ENCODE measurements around the gene RHOF. TPM values are rescaled to one million over a fixed set of nuclear protein-coding genes. Genes with fewer than 3 reads are reported as not detected.

RHOF gene
- total and polyA plus RNA-seq, 2 donors = 12.9 to 33.3 TPM

- WGBS = 91% methylated on average over 14 of the region's 14 CpGs
- peaks cover 40 to 65% of the 10 kb centered on the region in 2 donors for H3K4me1 ChIP-seq (ENCODE audit: control insufficient read depth in 2 of 2, insufficient read depth in 2 of 2, low read length in 2 of 2)
Observed at GRCh38 chr12:121807642-121808347, 14.3 kb upstream of the RHOF start.

GRCh38 chr12:121806546-121807423, 13.3 kb upstream of the RHOF start:
- Histone ChIP-seq H3K9me3 (ENCODE audit: control insufficient read depth in 2 of 2, insufficient read depth in 1 of 2, low read length in 1 of 2) (peaks cover 0 to 4% of the 10 kb centered on the region in 2 donors), H3K36me3 (ENCODE audit: control insufficient read depth in 2 of 2, insufficient read depth in 2 of 2, low read length in 1 of 2) (peaks cover 47 to 60% of the 10 kb centered on the region in 2 donors), H3K27me3 (ENCODE audit: control insufficient read depth in 2 of 2, insufficient read depth in 1 of 2, low read length in 1 of 2) (no peaks in the 10 kb centered on the region), H3K27ac (ENCODE audit: low read depth in 1 of 2, low read length in 1 of 2) (peak overlapping the region; percentile 58 to 74), H3K4me3 (ENCODE audit: low read length in 2 of 2) (peak overlapping the region; percentile 91 to 100), H3K4me1 (ENCODE audit: control insufficient read depth in 2 of 2, insufficient read depth in 2 of 2, low read length in 2 of 2) (peaks cover 33 to 56% of the 10 kb centered on the region in 2 donors)
- 68% methylated on average over 21 of the region's 21 CpGs for WGBS
- peak in 1 of 9 donors; percentile 53 for DNase-seq (ENCODE audit: low read depth in 6 of 9, low spot score in 9 of 9)

More at GRCh38 chr12:121807642-121808347, 14.3 kb upstream of the RHOF start:
- Histone ChIP-seq H3K27ac (ENCODE audit: low read depth in 1 of 2, low read length in 1 of 2) (peak overlapping the region in 1 of 2 donors; percentile 48), H3K9me3 (ENCODE audit: control insufficient read depth in 2 of 2, insufficient read depth in 1 of 2, low read length in 1 of 2) (peaks cover 0 to 4% of the 10 kb centered on the region in 2 donors), H3K36me3 (ENCODE audit: control insufficient read depth in 2 of 2, insufficient read depth in 2 of 2, low read length in 1 of 2) (peaks cover 52 to 65% of the 10 kb centered on the region in 2 donors), H3K27me3 (ENCODE audit: control insufficient read depth in 2 of 2, insufficient read depth in 1 of 2, low read length in 1 of 2) (no peaks in the 10 kb centered on the region), H3K4me3 (ENCODE audit: low read length in 2 of 2) (peak overlapping the region; percentile 12 to 91)
- peak in 1 of 9 donors; percentile 27 for DNase-seq (ENCODE audit: low read depth in 6 of 9, low spot score in 9 of 9)

- H3K36me3 ChIP-seq (ENCODE audit: control insufficient read depth in 2 of 2, insufficient read depth in 2 of 2, low read length in 1 of 2) = peaks cover 44 to 53% of the 10 kb centered on the region in 2 donors
- peaks cover 27 to 49% of the 10 kb centered on the region in 2 donors for H3K4me1 ChIP-seq (ENCODE audit: control insufficient read depth in 2 of 2, insufficient read depth in 2 of 2, low read length in 2 of 2)
- peak overlapping the region; percentile 91 to 100 for H3K4me3 ChIP-seq (ENCODE audit: low read length in 2 of 2)
- H3K9me3 ChIP-seq (ENCODE audit: control insufficient read depth in 2 of 2, insufficient read depth in 1 of 2, low read length in 1 of 2) = peaks cover 0 to 4% of the 10 kb centered on the region in 2 donors
- peak overlapping the region; percentile 69 to 74 for H3K27ac ChIP-seq (ENCODE audit: low read depth in 1 of 2, low read length in 1 of 2)
- 8% methylated on average over 16 of the region's 16 CpGs for WGBS
- H3K27me3 ChIP-seq (ENCODE audit: control insufficient read depth in 2 of 2, insufficient read depth in 1 of 2, low read length in 1 of 2) = no peaks in the 10 kb centered on the region
- peak in 1 of 9 donors; percentile 69 for DNase-seq (ENCODE audit: low read depth in 6 of 9, low spot score in 9 of 9)
Observed at GRCh38 chr12:121806009-121806545, 12.6 kb upstream of the RHOF start.

- peak in 1 of 9 donors; percentile 55 for DNase-seq (ENCODE audit: low read depth in 6 of 9, low spot score in 9 of 9)
- no peaks in the 10 kb centered on the region for H3K27me3 ChIP-seq (ENCODE audit: control insufficient read depth in 2 of 2, insufficient read depth in 1 of 2, low read length in 1 of 2)
- peak overlapping the region; percentile 86 to 100 for H3K27ac ChIP-seq (ENCODE audit: low read depth in 1 of 2, low read length in 1 of 2)
- H3K9me3 ChIP-seq (ENCODE audit: control insufficient read depth in 2 of 2, insufficient read depth in 1 of 2, low read length in 1 of 2) = peaks cover 0 to 4% of the 10 kb centered on the region in 2 donors
- 2% methylated on average over 45 of the region's 45 CpGs for WGBS
- H3K36me3 ChIP-seq (ENCODE audit: control insufficient read depth in 2 of 2, insufficient read depth in 2 of 2, low read length in 1 of 2) = peaks cover 38 to 46% of the 10 kb centered on the region in 2 donors
- peaks cover 22 to 42% of the 10 kb centered on the region in 2 donors for H3K4me1 ChIP-seq (ENCODE audit: control insufficient read depth in 2 of 2, insufficient read depth in 2 of 2, low read length in 2 of 2)
- H3K4me3 ChIP-seq (ENCODE audit: low read length in 2 of 2) = peak overlapping the region; percentile 91 to 100
Observed at GRCh38 chr12:121805171-121806008, 11.9 kb upstream of the RHOF start.

- Histone ChIP-seq H3K4me1 (ENCODE audit: control insufficient read depth in 2 of 2, insufficient read depth in 2 of 2, low read length in 2 of 2) (peaks cover 17 to 34% of the 10 kb centered on the region in 2 donors), H3K27me3 (ENCODE audit: control insufficient read depth in 2 of 2, insufficient read depth in 1 of 2, low read length in 1 of 2) (no peaks in the 10 kb centered on the region), H3K9me3 (ENCODE audit: control insufficient read depth in 2 of 2, insufficient read depth in 1 of 2, low read length in 1 of 2) (peaks cover 0 to under 1% of the 10 kb centered on the region in 2 donors), H3K36me3 (ENCODE audit: control insufficient read depth in 2 of 2, insufficient read depth in 2 of 2, low read length in 1 of 2) (peaks cover 29 to 38% of the 10 kb centered on the region in 2 donors), H3K4me3 (ENCODE audit: low read length in 2 of 2) (peak overlapping the region; percentile 91 to 100), H3K27ac (ENCODE audit: low read depth in 1 of 2, low read length in 1 of 2) (peak overlapping the region; percentile 86 to 100)
- peak in 1 of 9 donors; percentile 65 for DNase-seq (ENCODE audit: low read depth in 6 of 9, low spot score in 9 of 9)
- under 1% methylated on average over 63 of the region's 63 CpGs for WGBS
Observed at GRCh38 chr12:121804417-121805111, 11.1 kb upstream of the RHOF start.

GRCh38 chr12:121803861-121804416, 10.5 kb upstream of the RHOF start, which contains the start of gene SETD1B:
SETD1B (plus strand) TSS chr12:121804009; CDS start chr12:121804738, 729 bp downstream.
- Histone ChIP-seq H3K36me3 (ENCODE audit: control insufficient read depth in 2 of 2, insufficient read depth in 2 of 2, low read length in 1 of 2) (peaks cover 27 to 37% of the 10 kb centered on the region in 2 donors), H3K27ac (ENCODE audit: low read depth in 1 of 2, low read length in 1 of 2) (peak within 1 kb of the TSS; percentile 98 to 100), H3K4me3 (ENCODE audit: low read length in 2 of 2) (peak within 1 kb of the TSS; percentile 92 to 100), H3K9me3 (ENCODE audit: control insufficient read depth in 2 of 2, insufficient read depth in 1 of 2, low read length in 1 of 2) (no peaks in the 10 kb centered on the region), H3K4me1 (ENCODE audit: control insufficient read depth in 2 of 2, insufficient read depth in 2 of 2, low read length in 2 of 2) (peaks cover 21 to 36% of the 10 kb centered on the region in 2 donors), H3K27me3 (ENCODE audit: control insufficient read depth in 2 of 2, insufficient read depth in 1 of 2, low read length in 1 of 2) (no peaks in the 10 kb centered on the region)
- WGBS = under 1% methylated on average over 73 of the region's 74 CpGs
- peak in 2 of 9 donors; percentile 68 to 80 for DNase-seq (ENCODE audit: low read depth in 6 of 9, low spot score in 9 of 9)

GRCh38 chr12:121802843-121803698, 9.6 kb upstream of the RHOF start:
- Histone ChIP-seq H3K27ac (ENCODE audit: low read depth in 1 of 2, low read length in 1 of 2) (peak overlapping the region; percentile 98 to 100), H3K4me1 (ENCODE audit: control insufficient read depth in 2 of 2, insufficient read depth in 2 of 2, low read length in 2 of 2) (peaks cover 28 to 39% of the 10 kb centered on the region in 2 donors), H3K27me3 (ENCODE audit: control insufficient read depth in 2 of 2, insufficient read depth in 1 of 2, low read length in 1 of 2) (no peaks in the 10 kb centered on the region), H3K36me3 (ENCODE audit: control insufficient read depth in 2 of 2, insufficient read depth in 2 of 2, low read length in 1 of 2) (peaks cover 23 to 38% of the 10 kb centered on the region in 2 donors), H3K9me3 (ENCODE audit: control insufficient read depth in 2 of 2, insufficient read depth in 1 of 2, low read length in 1 of 2) (peaks cover 0 to 2% of the 10 kb centered on the region in 2 donors), H3K4me3 (ENCODE audit: low read length in 2 of 2) (peak overlapping the region; percentile 92 to 100)
- peak in 8 of 9 donors; percentile 87 to 97 (median 94) for DNase-seq (ENCODE audit: low read depth in 6 of 9, low spot score in 9 of 9)
- WGBS = under 1% methylated on average over 65 of the region's 65 CpGs

All from thymus (tissue), 11 donors.